Hepatocyte (in vitro differentiated cells): Measurements from ENCODE around the gene PRDM16.

Source experiments
- CTCF ChIP-seq: fragments of 200-600 bp; sonication (generic); IDR thresholded peaks from 2 replicates; pipeline ENCODE4 v1.5.1; 2016; ENCODE audit warnings: antibody characterized with exemption, mild to moderate bottlenecking; ENCODE audit not compliant: poor library complexity
- EZH2 ChIP-seq: fragments of 200-600 bp; sonication (generic); IDR thresholded peaks from 2 replicates; pipeline ENCODE4 v1.6.1; 2016; ENCODE audit warnings: antibody characterized with exemption, mild to moderate bottlenecking, borderline replicate concordance
- EZH2phosphoT487 ChIP-seq: fragments of 200-600 bp; sonication (generic); IDR thresholded peaks from one replicate; pipeline ENCODE4 v1.6.1; 2018; ENCODE audit warnings: antibody characterized with exemption, mild to moderate bottlenecking, low read depth, moderate library complexity; ENCODE audit not compliant: unreplicated experiment, severe bottlenecking

- TF ChIP-seq EZH2 (no peak), CTCF (no peak), EZH2phosphoT487 (no peak)
Measured at GRCh38 chr1:3364983-3365382, 296.0 kb downstream of the PRDM16 start.
